Stimulated activated CD4-positive, alpha-beta T cell treated with anti-CD3 and anti-CD28 coated beads, Interleukin-12 subunit alpha, Interleukin-12 subunit beta, amount 100 ng/mL, for 4 hours (primary cell): Measurements from ENCODE around the gene ECE1.

Source experiments
- DNase-seq: peaks from one replicate; pipeline ENCODE4 v3.0.0-alpha.2; 2020

ECE1 gene

GRCh38 chr1:21289700-21290545 is at the start of gene ECE1:
Gene ECE1 (minus strand): TSS chr1:21290463. CDS start chr1:21290414, 49 bp downstream.
- DNase-seq, result peak; percentile 48

- DNase-seq, result no peak
These were observed 49.3 kb upstream of the ECE1 start for GRCh38 chr1:21339356-21340229.

- DNase-seq, result no peak
These were observed 48.5 kb upstream of the ECE1 start for GRCh38 chr1:21338573-21339355.

- no peak for DNase-seq
These were observed 47.8 kb upstream of the ECE1 start for GRCh38 chr1:21337928-21338572.

- no peak for DNase-seq
These were observed 47.2 kb upstream of the ECE1 start for GRCh38 chr1:21337454-21337927.

GRCh38 chr1:21337010-21337437 is 46.8 kb upstream of the ECE1 start:
- DNase-seq, result no peak

- DNase-seq, result no peak
These were observed 45.5 kb upstream of the ECE1 start for GRCh38 chr1:21335750-21336224.

GRCh38 chr1:21335088-21335691 is 44.9 kb upstream of the ECE1 start:
- no peak for DNase-seq

GRCh38 chr1:21334214-21335087 is 44.2 kb upstream of the ECE1 start:
- peak; percentile 61 for DNase-seq

- no peak for DNase-seq
These were observed 43.6 kb upstream of the ECE1 start for GRCh38 chr1:21333824-21334213.

- no peak for DNase-seq
These were observed 42.5 kb upstream of the ECE1 start for GRCh38 chr1:21332554-21333311.

GRCh38 chr1:21331752-21332478 is 41.7 kb upstream of the ECE1 start:
- DNase-seq, result no peak

GRCh38 chr1:21330544-21330943 is 40.3 kb upstream of the ECE1 start:
- DNase-seq, result no peak

GRCh38 chr1:21329209-21329844 is 39.1 kb upstream of the ECE1 start:
- no peak for DNase-seq

GRCh38 chr1:21327566-21328323 is 37.5 kb upstream of the ECE1 start:
- DNase-seq, result no peak

GRCh38 chr1:21326861-21327344 is 36.6 kb upstream of the ECE1 start:
- DNase-seq, result no peak

GRCh38 chr1:21325731-21326387 is 35.6 kb upstream of the ECE1 start:
- no peak for DNase-seq
